Right lobe of liver (tissue), 6 donors: Measurements from ENCODE around the gene DNM1. TPM values are rescaled to one million over a fixed set of nuclear protein-coding genes. Genes with fewer than 3 reads are reported as not detected.
"Not testable (repeated sequence)": the region's sequence is repeated elsewhere in the genome, so short reads cannot be mapped to it uniquely, and the experiment has no call there.

Source experiments
- ATAC-seq, 4 donors: fragments of 200-7000 bp; cut with Tn5 transposase; one replicate each; pipeline ENCODE4 v1.9.1; 2020; ENCODE audit warnings: mild to moderate bottlenecking in 4 of 4, moderate library complexity in 4 of 4
- DNase-seq, 3 donors: peaks; one replicate each; pipeline ENCODE4 v3.0.0-alpha.2; 2020
- H3K27ac ChIP-seq, 3 donors: fragments of 200-600 bp; one replicate each; pipeline ENCODE4 v1.8.0; 2022
- H3K27me3 ChIP-seq, 2 donors: fragments of 200-600 bp; one replicate each; pipeline ENCODE4 v1.8.0; 2022
- H3K36me3 ChIP-seq, 4 donors: fragments of 200-600 bp; sonication (generic) in 1 of 4; one replicate each; pipeline versions ENCODE4 v1.5.1 to v1.8.0; 2017 to 2022; ENCODE audit warnings: control low read depth in 1 of 4
- H3K4me1 ChIP-seq, 4 donors: fragments of 200-600 bp; sonication (generic) in 1 of 4; one replicate each; pipeline versions ENCODE4 v1.5.1 to v1.8.0; 2017 to 2022; ENCODE audit warnings: control low read depth in 1 of 4
- H3K4me3 ChIP-seq, 3 donors: fragments of 200-600 bp; one replicate each; pipeline ENCODE4 v1.8.0; 2022
- H3K9me3 ChIP-seq, 4 donors: fragments of 200-600 bp; sonication (generic) in 1 of 4; one replicate each; pipeline versions ENCODE4 v1.5.1 to v1.8.0; 2017 to 2022; ENCODE audit warnings: control low read depth in 1 of 4
- POLR2A ChIP-seq: fragments of 450-650 bp; IDR thresholded peaks from one replicate; pipeline ENCODE4 v1.6.1; 2017; ENCODE audit warnings: antibody characterized with exemption, mild to moderate bottlenecking
- WGBS: methylation state at CpG from one replicate; pipeline ENCODE4 v1.1.6; 2018; ENCODE audit warnings: low coverage, low lambda C conversion rate; ENCODE audit not compliant: insufficient coverage; ENCODE audit errors: missing lambda C conversion rate; 5-methylcytosine and 5-hydroxymethylcytosine counted together
- intact Hi-C, 2 donors: fragments of 100-400 bp; cut with DNase I; formaldehyde crosslinking; loops; one replicate each; pipeline versions ENCODE4 v1.11.2 to v1.14.1; 2022
- total RNA-seq, 6 experiments: library from RNA; depleted of rRNA in 2 of 6; stranded (reverse); fragments of >200 nt in 2 of 6; fragmentation: NEBNext Ultra II Directional in 3 of 6; extraction: Animal tissue kit (Norgen Biotek cat#: 25700) in 3 of 6; gene quantifications; one replicate each; pipeline versions ENCODE4 v1.1.0 to v1.2.4, GENCODE V29; 2016 to 2023
- TF ChIP-seq, protein P1 (sequence below), 4 donors: fragments of 200-600 bp in 3 of 4; fragments of 450-650 bp in 1 of 4; IDR thresholded peaks; one replicate each; pipeline versions ENCODE4 v1.5.1 to v1.8.0; 2016 to 2022; ENCODE audit warnings: antibody characterized with exemption in 4 of 4, mild to moderate bottlenecking in 2 of 4
- donor health status: DM: no; HTN: yes; CAD: no.
- donor health status: DM: no; HTN: no; CAD: no.
- donor health status: DM: no; HTN: no; CAD: no.
- donor health status: DM: no; HTN: yes; CAD: no.
- donor health status: DM: no; HTN: yes; CAD: no.

Gene DNM1
- total RNA-seq, 6 experiments from 2014 or later = 0.43 to 3.1 (median 1.8) TPM

DNA sequence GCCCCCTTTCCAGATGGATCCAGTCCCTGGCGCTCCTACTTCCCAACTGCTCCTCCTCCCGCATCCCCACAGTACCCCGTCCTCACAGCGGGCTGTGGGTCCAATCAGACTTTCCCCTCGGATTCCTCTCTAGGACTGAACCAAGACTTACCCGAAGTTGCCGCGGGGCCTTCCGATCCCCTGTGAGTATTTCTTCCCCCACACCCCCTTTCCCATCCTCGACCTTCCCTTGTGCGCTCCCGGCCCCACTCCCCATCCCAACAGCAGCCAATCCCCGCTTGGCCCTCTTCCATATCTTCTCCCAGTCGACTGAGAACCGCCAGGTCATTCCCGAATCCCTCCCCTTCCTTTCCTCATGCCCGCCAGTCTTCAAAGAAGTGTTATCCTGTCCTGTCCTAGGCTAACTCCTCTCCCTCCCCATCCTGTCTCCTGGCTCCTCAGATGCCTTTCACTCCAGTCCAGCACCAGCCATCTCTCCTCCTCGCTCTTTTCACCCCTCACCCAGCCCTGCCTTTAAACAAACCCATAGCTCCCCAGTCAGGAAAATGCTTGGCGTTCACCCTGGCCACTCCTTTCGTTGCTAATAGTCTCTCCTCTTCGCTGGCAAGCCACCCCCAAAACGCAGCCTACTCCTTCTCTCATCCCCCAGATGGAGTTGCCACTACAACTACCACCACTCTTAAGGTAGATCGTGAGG, 73.5 kb downstream of the DNM1 start:
- intact Hi-C loops = no loop called here
- H3K4me3 ChIP-seq = peak overlapping the region; percentile 76 to 94 (median 89)
- H3K9me3 ChIP-seq = no peaks in the 10 kb centered on the region
- H3K4me1 ChIP-seq = peaks cover 0 to 19% (median 4%) of the 10 kb centered on the region in 4 donors
- no peaks in the 10 kb centered on the region for H3K27me3 ChIP-seq
- 8% methylated on average over 23 of the region's 23 CpGs for WGBS
- H3K36me3 ChIP-seq = peaks cover 0 to 17% (median 8%) of the 10 kb centered on the region in 4 donors
- DNase-seq (peak in 1 of 3 donors; percentile 35), ATAC-seq (peak; percentile 15 to 25 (median 20))
- TF ChIP-seq POLR2A = no peak
- TF ChIP-seq, protein P1, sequence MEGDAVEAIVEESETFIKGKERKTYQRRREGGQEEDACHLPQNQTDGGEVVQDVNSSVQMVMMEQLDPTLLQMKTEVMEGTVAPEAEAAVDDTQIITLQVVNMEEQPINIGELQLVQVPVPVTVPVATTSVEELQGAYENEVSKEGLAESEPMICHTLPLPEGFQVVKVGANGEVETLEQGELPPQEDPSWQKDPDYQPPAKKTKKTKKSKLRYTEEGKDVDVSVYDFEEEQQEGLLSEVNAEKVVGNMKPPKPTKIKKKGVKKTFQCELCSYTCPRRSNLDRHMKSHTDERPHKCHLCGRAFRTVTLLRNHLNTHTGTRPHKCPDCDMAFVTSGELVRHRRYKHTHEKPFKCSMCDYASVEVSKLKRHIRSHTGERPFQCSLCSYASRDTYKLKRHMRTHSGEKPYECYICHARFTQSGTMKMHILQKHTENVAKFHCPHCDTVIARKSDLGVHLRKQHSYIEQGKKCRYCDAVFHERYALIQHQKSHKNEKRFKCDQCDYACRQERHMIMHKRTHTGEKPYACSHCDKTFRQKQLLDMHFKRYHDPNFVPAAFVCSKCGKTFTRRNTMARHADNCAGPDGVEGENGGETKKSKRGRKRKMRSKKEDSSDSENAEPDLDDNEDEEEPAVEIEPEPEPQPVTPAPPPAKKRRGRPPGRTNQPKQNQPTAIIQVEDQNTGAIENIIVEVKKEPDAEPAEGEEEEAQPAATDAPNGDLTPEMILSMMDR (IDR thresholded peaks at IDR 0.05) = no peak
- H3K27ac ChIP-seq = peak overlapping the region; percentile 72 to 79 (median 74)

DNA sequence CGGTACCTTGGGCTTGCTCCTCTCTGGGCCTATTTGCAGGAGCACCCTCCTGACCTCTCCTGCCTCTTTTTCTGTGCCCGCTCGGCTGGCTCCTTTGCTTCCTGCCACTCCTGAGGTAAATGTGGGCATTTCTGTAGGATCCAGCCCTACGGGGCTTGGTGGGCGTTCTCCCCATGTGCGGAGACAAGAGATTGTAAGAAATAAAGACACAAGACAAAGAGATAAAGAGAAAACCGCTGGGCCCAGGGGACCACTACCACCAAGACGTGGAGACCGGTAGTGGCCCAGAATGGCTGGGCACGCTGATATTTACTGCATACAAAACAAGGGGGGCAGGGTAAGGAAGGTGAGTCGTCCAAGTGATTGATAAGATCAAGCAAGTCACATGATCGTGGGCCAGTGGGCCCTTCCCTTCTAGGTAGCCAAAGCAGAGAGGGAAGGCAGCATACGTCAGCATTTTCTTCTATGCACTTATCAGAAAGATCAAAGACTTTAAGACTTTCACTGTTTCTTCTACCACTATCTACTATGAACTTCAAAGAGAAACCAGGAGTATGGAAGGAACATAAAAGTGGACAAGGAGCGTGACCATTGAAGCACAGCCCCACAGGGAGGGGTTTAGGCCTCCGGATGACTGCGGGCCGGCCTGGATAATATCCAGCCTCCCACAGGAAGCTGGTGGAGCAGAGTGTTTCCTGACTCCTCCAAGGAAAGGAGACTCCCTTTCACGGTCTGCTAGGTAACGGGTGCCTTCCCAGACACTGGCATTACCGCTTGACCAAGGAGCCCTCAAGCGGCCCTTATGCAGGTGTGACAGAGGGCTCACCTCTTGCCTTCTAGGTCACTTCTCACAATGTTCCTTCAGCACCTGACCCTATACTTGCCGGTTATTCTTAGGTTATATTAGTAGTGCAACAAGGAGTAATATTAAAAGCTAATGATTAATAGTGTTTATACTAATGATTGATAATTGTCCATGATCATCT, 76.2 kb downstream of the DNM1 start:
- intact Hi-C loops, H3K9me3 ChIP-seq, H3K27me3 ChIP-seq, H3K27ac ChIP-seq, DNase-seq, H3K4me3 ChIP-seq, H3K36me3 ChIP-seq, ATAC-seq: not testable (repeated sequence)
- WGBS = 68% methylated on average over 20 of the region's 22 CpGs
- H3K4me1 ChIP-seq = peaks cover 0 to 17% (median 4%) of the 10 kb centered on the region in 4 donors

DNA sequence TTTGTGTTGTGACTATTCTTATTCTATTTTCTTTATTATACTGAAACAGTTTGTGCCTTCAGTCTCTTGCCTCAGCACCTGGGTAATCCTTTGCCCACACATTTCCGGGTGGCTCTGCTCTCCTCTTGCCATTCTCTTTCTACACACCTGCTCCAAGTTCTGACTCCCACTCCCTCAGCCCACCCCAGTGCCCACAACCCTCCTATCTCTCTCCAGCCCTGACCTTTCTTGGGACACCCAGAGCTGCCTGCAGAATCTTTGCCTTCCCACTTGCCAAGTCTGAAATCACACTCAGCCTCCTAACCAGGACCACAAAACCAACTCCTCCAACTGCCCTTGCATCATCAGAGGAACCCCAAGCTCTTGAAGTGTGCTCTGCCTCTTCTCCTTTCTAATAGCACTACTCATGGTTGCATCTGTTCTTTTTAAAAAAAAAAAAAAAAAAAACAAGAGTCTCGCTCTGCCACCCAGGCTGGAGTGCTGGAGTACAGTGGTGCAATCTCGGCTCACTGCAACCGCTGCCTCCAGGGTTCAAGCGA, 77.0 kb downstream of the DNM1 start:
- Histone ChIP-seq H3K4me3 (no peak overlapping the region), H3K36me3 (no peaks in the 10 kb centered on the region), H3K27me3 (no peaks in the 10 kb centered on the region), H3K27ac (no peak overlapping the region), H3K9me3 (no peaks in the 10 kb centered on the region), H3K4me1 (peaks cover 0 to 10% (median 4%) of the 10 kb centered on the region in 4 donors)
- DNase-seq (no peak), ATAC-seq (no peak)
- intact Hi-C loops = no loop called here
- TF ChIP-seq, protein P1 (IDR thresholded peaks at IDR 0.05) = no peak
- TF ChIP-seq POLR2A = no peak
- WGBS = 88% methylated on average over 5 of the region's 5 CpGs

DNA sequence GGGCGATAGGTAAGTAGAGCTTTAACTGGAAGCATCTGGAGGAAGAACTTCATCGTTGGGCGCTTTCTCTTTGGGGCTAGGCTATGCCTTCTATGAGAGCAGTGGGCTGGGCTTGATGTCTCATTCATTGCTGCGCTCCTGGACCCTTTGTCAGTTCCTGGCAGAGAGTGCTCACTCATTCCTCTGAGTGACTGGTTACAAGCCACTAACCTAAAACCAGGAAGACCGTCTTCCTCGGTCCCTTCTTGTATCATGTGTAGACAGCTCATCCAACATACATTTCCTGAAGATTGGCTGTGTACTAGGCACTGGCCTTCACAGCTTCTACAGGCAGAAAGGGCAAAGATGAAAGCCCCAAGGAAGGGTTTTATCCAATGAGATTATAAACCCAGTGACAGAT, 79.3 kb downstream of the DNM1 start:
- Histone ChIP-seq H3K27me3 (no peaks in the 10 kb centered on the region), H3K36me3 (peaks cover 0 to 10% (median 0%) of the 10 kb centered on the region in 4 donors), H3K27ac (no peak overlapping the region), H3K4me3 (no peak overlapping the region), H3K9me3 (no peaks in the 10 kb centered on the region), H3K4me1 (peaks cover 0 to 1% (median under 1%) of the 10 kb centered on the region in 4 donors)
- no peak for TF ChIP-seq POLR2A
- TF ChIP-seq, protein P1 (IDR thresholded peaks at IDR 0.05) = no peak
- DNase-seq = no peak
- no peak for ATAC-seq
- WGBS = no CpG with 5 or more reads among the region's 6 CpGs
- intact Hi-C loops = no loop called here
